HPDE6-E6E7 (cell line): Measurements from ENCODE around the gene ZNF426.
A peak's percentile ranks its signal among the peaks of the same experiment; 100 is the strongest.
"Not testable (repeated sequence)": the region's sequence is repeated elsewhere in the genome, so short reads cannot be mapped to it uniquely, and the experiment has no call there.

Experiments
- DNase-seq: peaks from one replicate; pipeline ENCODE4 v3.0.0; 2011; ENCODE audit warnings: missing footprints; ENCODE audit errors: extremely low spot score

ZNF426 gene

GRCh38 chr19:9538183-9539058, at the start of gene ZNF426:
Gene ZNF426 (minus strand): TSS chr19:9538645. CDS start chr19:9536232, 2,413 bp downstream.
- DNase-seq = peak; percentile 79

- DNase-seq = no peak
Measured at GRCh38 chr19:9586764-9587163, 48.3 kb upstream of the ZNF426 start.

GRCh38 chr19:9584073-9584833, 45.8 kb upstream of the ZNF426 start, which contains the start of gene ZNF121:
Gene ZNF121 (minus strand): TSS chr19:9584504. CDS start chr19:9568097, 16,407 bp downstream.
- peak; percentile 71 for DNase-seq

GRCh38 chr19:9582081-9582725, 43.8 kb upstream of the ZNF426 start:
- not testable (repeated sequence) for DNase-seq

- DNase-seq = no peak
Measured at GRCh38 chr19:9580728-9581127, 42.3 kb upstream of the ZNF426 start.

GRCh38 chr19:9570255-9570654, 31.8 kb upstream of the ZNF426 start:
- DNase-seq = no peak

GRCh38 chr19:9566729-9567128, 28.3 kb upstream of the ZNF426 start:
- no peak for DNase-seq

- DNase-seq = no peak
Measured at GRCh38 chr19:9565900-9566705, 27.7 kb upstream of the ZNF426 start.

- no peak for DNase-seq
Measured at GRCh38 chr19:9552536-9553274, 14.3 kb upstream of the ZNF426 start.

GRCh38 chr19:9547870-9548269, 9.4 kb upstream of the ZNF426 start:
- DNase-seq = no peak

GRCh38 chr19:9541281-9541680, 2.8 kb upstream of the ZNF426 start:
- not testable (repeated sequence) for DNase-seq

GRCh38 chr19:9539921-9540320, 1.5 kb upstream of the ZNF426 start:
- not testable (repeated sequence) for DNase-seq

GRCh38 chr19:9539201-9539600, 756 bp upstream of the ZNF426 start:
- DNase-seq = not testable (repeated sequence)

GRCh38 chr19:9535934-9536333, 2.5 kb downstream of the ZNF426 start:
- no peak for DNase-seq

- DNase-seq = peak; percentile 54
Measured at GRCh38 chr19:9531933-9532332, 6.5 kb downstream of the ZNF426 start.

- DNase-seq = no peak
Measured at GRCh38 chr19:9528757-9529336, 9.6 kb downstream of the ZNF426 start.

GRCh38 chr19:9523885-9524474, 14.5 kb downstream of the ZNF426 start:
- DNase-seq = no peak

- DNase-seq = no peak
Measured at GRCh38 chr19:9507285-9507684, 31.2 kb downstream of the ZNF426 start.

- DNase-seq = no peak
Measured at GRCh38 chr19:9500796-9501195, 37.6 kb downstream of the ZNF426 start.
